GM23338 (cell line): Measurements from ENCODE around the gene SCN4A. TPM values are rescaled to one million over a fixed set of nuclear protein-coding genes. Genes with fewer than 3 reads are reported as not detected.

Experiments used
- ATAC-seq: fragments of 200-7000 bp; cut with Tn5 transposase; 3 replicates; pipeline ENCODE4 v1.9.1; 2020
- DNase-seq: peaks from one replicate; pipeline ENCODE4 v3.0.0-alpha.2; 2015; ENCODE audit warnings: low spot score
- H2AFZ ChIP-seq: fragments of 200-600 bp; sonication (generic); 2 replicates; pipeline ENCODE4 v1.8.0; 2016; ENCODE audit warnings: antibody characterized with exemption, mild to moderate bottlenecking, moderate library complexity
- H3F3A ChIP-seq: fragments of 200-600 bp; sonication (generic); replicated peaks from 2 replicates; pipeline ENCODE4 v1.8.0; 2017; ENCODE audit warnings: antibody characterized with exemption, mixed run types, low read depth
- H3K27ac ChIP-seq: fragments of 200-600 bp; sonication (generic); 2 replicates; pipeline ENCODE4 v1.6.1; 2016; ENCODE audit warnings: low read depth
- H3K27me3 ChIP-seq: fragments of 200-600 bp; sonication (generic); 2 replicates; pipeline ENCODE4 v1.8.0; 2016; ENCODE audit warnings: mild to moderate bottlenecking, mixed run types, moderate library complexity; ENCODE audit not compliant: insufficient read depth
- H3K36me3 ChIP-seq: fragments of 200-600 bp; sonication (generic); 2 replicates; pipeline ENCODE4 v1.8.0; 2016; ENCODE audit warnings: mild to moderate bottlenecking; ENCODE audit not compliant: insufficient read depth
- H3K4me1 ChIP-seq: fragments of 200-600 bp; sonication (generic); 2 replicates; pipeline ENCODE4 v1.8.0; 2016; ENCODE audit warnings: mild to moderate bottlenecking, moderate library complexity; ENCODE audit not compliant: insufficient read depth
- H3K4me2 ChIP-seq: fragments of 200-600 bp; sonication (generic); 2 replicates; pipeline ENCODE4 v1.7.1; 2017; ENCODE audit warnings: mixed run types
- H3K4me3 ChIP-seq: fragments of 200-600 bp; sonication (generic); 2 replicates; pipeline ENCODE4 v1.6.1; 2016; ENCODE audit warnings: mixed run types
- H3K79me2 ChIP-seq: fragments of 200-600 bp; sonication (generic); replicated peaks from 2 replicates; pipeline ENCODE4 v1.8.0; 2017; ENCODE audit warnings: mild to moderate bottlenecking; ENCODE audit not compliant: insufficient read depth
- H3K9me2 ChIP-seq: fragments of 200-600 bp; sonication (generic); 2 replicates; pipeline ENCODE4 v1.8.0; 2017; ENCODE audit not compliant: insufficient read depth
- H4K20me1 ChIP-seq: fragments of 200-600 bp; sonication (generic); replicated peaks from 2 replicates; pipeline ENCODE4 v1.8.0; 2017; ENCODE audit warnings: mild to moderate bottlenecking; ENCODE audit not compliant: insufficient read depth
- H3K27ac Mint-ChIP-seq: 2 replicates; pipeline ENCODE4 v1.8.0; 2020; ENCODE audit warnings: inconsistent platforms, mild to moderate bottlenecking, moderate library complexity, mixed read lengths
- H3K27me3 Mint-ChIP-seq: 3 replicates; pipeline ENCODE4 v1.8.0; 2022; ENCODE audit warnings: low read depth, mild to moderate bottlenecking, moderate library complexity, mixed read lengths, inconsistent platforms; ENCODE audit not compliant: insufficient read depth, poor library complexity
- H3K36me3 Mint-ChIP-seq: 3 replicates; pipeline ENCODE4 v1.8.0; 2021; ENCODE audit warnings: low read depth, mild to moderate bottlenecking, inconsistent platforms, moderate library complexity, mixed read lengths
- H3K4me1 Mint-ChIP-seq: 3 replicates; pipeline ENCODE4 v1.8.0; 2020; ENCODE audit warnings: mild to moderate bottlenecking, inconsistent platforms, mixed read lengths
- H3K4me3 Mint-ChIP-seq: 3 replicates; pipeline ENCODE4 v1.8.0; 2021; ENCODE audit warnings: moderate library complexity, mild to moderate bottlenecking, inconsistent platforms, mixed read lengths
- H3K9me3 Mint-ChIP-seq: 3 replicates; pipeline ENCODE4 v1.8.0; 2020; ENCODE audit warnings: moderate library complexity, mild to moderate bottlenecking, inconsistent platforms, mixed read lengths
- CREB1 ChIP-seq: fragments of 250-450 bp; sonication (Bioruptor Pico); IDR thresholded peaks from 2 replicates; pipeline ENCODE4 v1.5.0; 2020; ENCODE audit warnings: low read depth, mild to moderate bottlenecking, moderate library complexity
- ETS1 ChIP-seq: IDR thresholded peaks from 2 replicates; pipeline ENCODE4 v1.6.1; 2016; ENCODE audit warnings: antibody characterized with exemption
- EZH2 ChIP-seq: fragments of 200-600 bp; sonication (generic); IDR thresholded peaks from one replicate; pipeline ENCODE4 v1.8.0; 2017; ENCODE audit warnings: antibody characterized with exemption, mild to moderate bottlenecking, low read depth; ENCODE audit not compliant: unreplicated experiment
- EZH2phosphoT487 ChIP-seq: fragments of 200-600 bp; sonication (generic); IDR thresholded peaks from one replicate; pipeline ENCODE4 v1.8.1; 2018; ENCODE audit warnings: antibody characterized with exemption; ENCODE audit not compliant: unreplicated experiment
- JUNB ChIP-seq: IDR thresholded peaks from one replicate; pipeline ENCODE4 v1.6.1; 2016; ENCODE audit warnings: antibody characterized with exemption; ENCODE audit not compliant: unreplicated experiment
- NANOG ChIP-seq: IDR thresholded peaks from 2 replicates; pipeline ENCODE4 v1.6.1; 2016; ENCODE audit warnings: antibody characterized with exemption, borderline replicate concordance
- POLR2AphosphoS5 ChIP-seq: IDR thresholded peaks from 2 replicates; pipeline ENCODE4 v1.6.1; 2016; ENCODE audit warnings: antibody characterized with exemption, low read depth
- STAT1 ChIP-seq: IDR thresholded peaks from one replicate; pipeline ENCODE4 v1.6.1; 2016; ENCODE audit warnings: antibody characterized with exemption; ENCODE audit not compliant: unreplicated experiment
- ZNF114 ChIP-seq: fragments of 250-450 bp; sonication (Bioruptor Pico); IDR thresholded peaks from 2 replicates; pipeline ENCODE4 v1.5.0; 2020; ENCODE audit warnings: mild to moderate bottlenecking, moderate library complexity
- ZNF331 ChIP-seq: fragments of 250-450 bp; sonication (Bioruptor Pico); IDR thresholded peaks from 2 replicates; pipeline ENCODE4 v1.5.0; 2020; ENCODE audit warnings: low read depth, mild to moderate bottlenecking, moderate library complexity
- ZNF462 ChIP-seq: fragments of 250-450 bp; sonication (Bioruptor Pico); IDR thresholded peaks from 2 replicates; pipeline ENCODE4 v1.5.0; 2020; ENCODE audit warnings: mild to moderate bottlenecking, moderate library complexity
- polyA plus RNA-seq: library from polyadenylated mRNA; unstranded; fragments of >200 nt; fragmentation: Nextera tagmentation; extraction: Ambion mirVana; gene quantifications from 2 replicates; pipeline ENCODE4 v1.2.1, GENCODE V29; 2016
- total RNA-seq: library from RNA; depleted of rRNA; stranded (reverse); fragments of >200 nt; shearing (Covaris generic); gene quantifications from 2 replicates; pipeline ENCODE4 v1.2.3, GENCODE V29; 2014
- TF ChIP-seq, protein P1 (sequence below), 2 experiments: fragments of 200-600 bp in 1 of 2; sonication (generic) in 1 of 2; conservative IDR thresholded peaks; 2 replicates each; pipeline versions ENCODE4 v1.5.1 to v1.6.1; 2016 to 2017; ENCODE audit warnings: antibody characterized with exemption in 2 of 2, low read depth in 2 of 2, mild to moderate bottlenecking in 2 of 2, moderate library complexity in 1 of 2

The SCN4A gene
- total and polyA plus RNA-seq, 2 experiments from 2014 or later, result 2.3 to 7.9 TPM

GRCh38 chr17:63978272-63979200 lies 5.8 kb upstream of the SCN4A start (continued):
- TF ChIP-seq ETS1 (no peak), ZNF331 (CRISPR knock-in tag) (no peak), JUNB (no peak), NANOG (no peak)

- no peak for ATAC-seq
- H2AFZ ChIP-seq, result no peak overlapping the region
- TF ChIP-seq, protein P1, sequence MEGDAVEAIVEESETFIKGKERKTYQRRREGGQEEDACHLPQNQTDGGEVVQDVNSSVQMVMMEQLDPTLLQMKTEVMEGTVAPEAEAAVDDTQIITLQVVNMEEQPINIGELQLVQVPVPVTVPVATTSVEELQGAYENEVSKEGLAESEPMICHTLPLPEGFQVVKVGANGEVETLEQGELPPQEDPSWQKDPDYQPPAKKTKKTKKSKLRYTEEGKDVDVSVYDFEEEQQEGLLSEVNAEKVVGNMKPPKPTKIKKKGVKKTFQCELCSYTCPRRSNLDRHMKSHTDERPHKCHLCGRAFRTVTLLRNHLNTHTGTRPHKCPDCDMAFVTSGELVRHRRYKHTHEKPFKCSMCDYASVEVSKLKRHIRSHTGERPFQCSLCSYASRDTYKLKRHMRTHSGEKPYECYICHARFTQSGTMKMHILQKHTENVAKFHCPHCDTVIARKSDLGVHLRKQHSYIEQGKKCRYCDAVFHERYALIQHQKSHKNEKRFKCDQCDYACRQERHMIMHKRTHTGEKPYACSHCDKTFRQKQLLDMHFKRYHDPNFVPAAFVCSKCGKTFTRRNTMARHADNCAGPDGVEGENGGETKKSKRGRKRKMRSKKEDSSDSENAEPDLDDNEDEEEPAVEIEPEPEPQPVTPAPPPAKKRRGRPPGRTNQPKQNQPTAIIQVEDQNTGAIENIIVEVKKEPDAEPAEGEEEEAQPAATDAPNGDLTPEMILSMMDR (conservative IDR thresholded peaks at IDR 0.05; ENCODE audit: low read depth in 2 of 2), result no peak
- TF ChIP-seq CREB1 (CRISPR knock-in tag) (no peak), STAT1 (no peak), JUNB (no peak), ZNF331 (CRISPR knock-in tag) (no peak), POLR2AphosphoS5 (no peak), ZNF114 (no peak), NANOG (no peak), EZH2 (no peak), EZH2phosphoT487 (no peak), ZNF462 (no peak)
These were observed 4.0 kb upstream of the SCN4A start for GRCh38 chr17:63976702-63977101.

More at GRCh38 chr17:63976702-63977101, 4.0 kb upstream of the SCN4A start:
- H3K27me3 Mint-ChIP-seq, result peaks cover 6% of the 10 kb centered on the region
- no peak overlapping the region for H3K4me3 Mint-ChIP-seq
- Histone ChIP-seq H3K9me2 (no peaks in the 10 kb centered on the region), H3F3A (no peaks in the 10 kb centered on the region), H3K27ac (no peak overlapping the region), H3K4me1 (no peaks in the 10 kb centered on the region), H3K4me2 (no peak overlapping the region), H4K20me1 (no peaks in the 10 kb centered on the region), H3K4me3 (no peak overlapping the region), H3K79me2 (no peaks in the 10 kb centered on the region), H3K27me3 (no peaks in the 10 kb centered on the region), H3K36me3 (no peaks in the 10 kb centered on the region)
- DNase-seq, result no peak
- peaks cover 1% of the 10 kb centered on the region; the same call in 2 of the 3 replicates for H3K36me3 Mint-ChIP-seq
- no peak overlapping the region for H3K27ac Mint-ChIP-seq
- H3K4me1 Mint-ChIP-seq, result peaks cover 7% of the 10 kb centered on the region
- peaks cover 4% of the 10 kb centered on the region for H3K9me3 Mint-ChIP-seq
